BJ (cell line): Measurements from ENCODE around the gene RPL27. TPM values are rescaled to one million over a fixed set of nuclear protein-coding genes. Genes with fewer than 3 reads are reported as not detected.
"Not testable (repeated sequence)": the region's sequence is repeated elsewhere in the genome, so short reads cannot be mapped to it uniquely, and the experiment has no call there.

Experiments
- CTCF ChIA-PET: fragments of 350-600 bp; formaldehyde crosslinking; extraction: SDS; loops from one replicate; lab custom pipeline; 2021; ENCODE audit warnings: antibody characterized with exemption, inconsistent platforms; lab: Yijun Ruan, JAX
- POLR2A ChIA-PET: fragments of 300-600 bp; sonication (Branson Sonifier 250); formaldehyde crosslinking; extraction: SDS; loops from one replicate; lab custom pipeline; 2021; ENCODE audit warnings: antibody characterized with exemption; lab: Charles Lee
- DNase-seq: peaks from one replicate; pipeline ENCODE4 v3.0.0-alpha.2; 2011; ENCODE audit warnings: low read depth
- H3K27me3 ChIP-seq: 2 replicates; pipeline ENCODE4 v1.6.0; 2011; ENCODE audit warnings: low read length; ENCODE audit not compliant: control insufficient read depth, insufficient read depth
- H3K36me3 ChIP-seq: 2 replicates; pipeline ENCODE4 v1.5.1; 2011; ENCODE audit warnings: low read length; ENCODE audit not compliant: control insufficient read depth, insufficient read depth
- H3K4me3 ChIP-seq: 2 replicates; pipeline ENCODE4 v1.5.1; 2011; ENCODE audit warnings: low read depth, mild to moderate bottlenecking, control low read depth, low read length
- polyA plus RNA-seq: library from polyadenylated mRNA; depleted of rRNA; stranded (reverse); fragments of >200 nt; gene quantifications from 2 replicates; pipeline ENCODE4 v1.2.3, GENCODE V29; 2011
- TF ChIP-seq, protein P1 (sequence below): IDR thresholded peaks from 2 replicates; pipeline ENCODE4 v1.5.1; 2011; ENCODE audit warnings: low read depth, mild to moderate bottlenecking, control low read depth, inconsistent platforms, low read length, moderate library complexity; ENCODE audit not compliant: insufficient read depth

RPL27 gene
- polyA plus RNA-seq, 1 experiment, result 3,309 TPM

DNA sequence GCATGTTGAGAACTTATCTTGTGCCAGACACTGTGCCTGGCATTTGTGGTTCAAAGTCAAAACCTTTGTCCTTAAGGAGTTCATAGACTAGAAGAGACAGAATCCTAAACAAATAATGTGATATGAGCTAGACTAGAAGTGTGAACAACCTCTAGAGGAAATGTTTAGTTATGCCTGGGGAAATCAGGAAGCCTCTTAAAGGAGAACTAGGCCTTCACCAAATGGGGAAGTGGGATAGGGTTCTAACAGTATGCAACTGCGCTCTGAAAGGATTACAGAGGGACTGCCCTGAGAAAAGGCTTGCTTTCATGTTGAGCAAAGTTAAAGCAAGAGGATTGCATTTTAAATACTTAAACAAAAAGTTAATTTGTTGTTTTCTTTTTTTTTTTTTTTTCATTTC lies 13.0 kb upstream of the RPL27 start:
- TF ChIP-seq, protein P1, sequence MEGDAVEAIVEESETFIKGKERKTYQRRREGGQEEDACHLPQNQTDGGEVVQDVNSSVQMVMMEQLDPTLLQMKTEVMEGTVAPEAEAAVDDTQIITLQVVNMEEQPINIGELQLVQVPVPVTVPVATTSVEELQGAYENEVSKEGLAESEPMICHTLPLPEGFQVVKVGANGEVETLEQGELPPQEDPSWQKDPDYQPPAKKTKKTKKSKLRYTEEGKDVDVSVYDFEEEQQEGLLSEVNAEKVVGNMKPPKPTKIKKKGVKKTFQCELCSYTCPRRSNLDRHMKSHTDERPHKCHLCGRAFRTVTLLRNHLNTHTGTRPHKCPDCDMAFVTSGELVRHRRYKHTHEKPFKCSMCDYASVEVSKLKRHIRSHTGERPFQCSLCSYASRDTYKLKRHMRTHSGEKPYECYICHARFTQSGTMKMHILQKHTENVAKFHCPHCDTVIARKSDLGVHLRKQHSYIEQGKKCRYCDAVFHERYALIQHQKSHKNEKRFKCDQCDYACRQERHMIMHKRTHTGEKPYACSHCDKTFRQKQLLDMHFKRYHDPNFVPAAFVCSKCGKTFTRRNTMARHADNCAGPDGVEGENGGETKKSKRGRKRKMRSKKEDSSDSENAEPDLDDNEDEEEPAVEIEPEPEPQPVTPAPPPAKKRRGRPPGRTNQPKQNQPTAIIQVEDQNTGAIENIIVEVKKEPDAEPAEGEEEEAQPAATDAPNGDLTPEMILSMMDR, result no peak
- Histone ChIP-seq H3K4me3 (no peak overlapping the region), H3K36me3 (peaks cover 4% of the 10 kb centered on the region), H3K27me3 (no peaks in the 10 kb centered on the region)
- CTCF ChIA-PET, result interaction anchor here (0.6 kb wide), 1 partner anchor 80 kb away, joined by 3 read pairs; no protein-coding TSS in a partner anchor
- no peak for DNase-seq
- POLR2A ChIA-PET, result no interaction called here

DNA sequence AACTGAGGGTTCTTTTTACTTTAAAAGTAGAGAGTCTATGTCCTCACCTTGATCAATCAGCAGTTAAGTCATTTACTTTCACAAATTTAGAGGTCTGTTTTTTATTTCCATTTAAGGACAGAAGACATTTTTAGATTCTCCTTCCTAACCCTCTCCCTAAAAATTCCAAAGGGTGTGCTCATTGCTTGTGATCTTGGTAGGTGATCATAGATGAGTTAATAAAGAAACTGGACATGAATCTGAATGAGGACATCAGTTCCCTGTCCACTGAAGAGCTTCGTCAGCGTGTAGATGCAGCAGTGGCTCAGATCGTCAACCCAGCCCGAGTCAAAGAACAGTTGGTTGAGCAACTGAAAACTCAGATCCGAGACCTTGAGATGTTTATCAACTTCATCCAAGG lies 9.1 kb upstream of the RPL27 start:
- Histone ChIP-seq H3K36me3 (peaks cover 13% of the 10 kb centered on the region), H3K27me3 (no peaks in the 10 kb centered on the region), H3K4me3 (no peak overlapping the region)
- TF ChIP-seq, protein P1, result no peak
- CTCF ChIA-PET, result no interaction called here
- no peak for DNase-seq
- POLR2A ChIA-PET, result no interaction called here

DNA sequence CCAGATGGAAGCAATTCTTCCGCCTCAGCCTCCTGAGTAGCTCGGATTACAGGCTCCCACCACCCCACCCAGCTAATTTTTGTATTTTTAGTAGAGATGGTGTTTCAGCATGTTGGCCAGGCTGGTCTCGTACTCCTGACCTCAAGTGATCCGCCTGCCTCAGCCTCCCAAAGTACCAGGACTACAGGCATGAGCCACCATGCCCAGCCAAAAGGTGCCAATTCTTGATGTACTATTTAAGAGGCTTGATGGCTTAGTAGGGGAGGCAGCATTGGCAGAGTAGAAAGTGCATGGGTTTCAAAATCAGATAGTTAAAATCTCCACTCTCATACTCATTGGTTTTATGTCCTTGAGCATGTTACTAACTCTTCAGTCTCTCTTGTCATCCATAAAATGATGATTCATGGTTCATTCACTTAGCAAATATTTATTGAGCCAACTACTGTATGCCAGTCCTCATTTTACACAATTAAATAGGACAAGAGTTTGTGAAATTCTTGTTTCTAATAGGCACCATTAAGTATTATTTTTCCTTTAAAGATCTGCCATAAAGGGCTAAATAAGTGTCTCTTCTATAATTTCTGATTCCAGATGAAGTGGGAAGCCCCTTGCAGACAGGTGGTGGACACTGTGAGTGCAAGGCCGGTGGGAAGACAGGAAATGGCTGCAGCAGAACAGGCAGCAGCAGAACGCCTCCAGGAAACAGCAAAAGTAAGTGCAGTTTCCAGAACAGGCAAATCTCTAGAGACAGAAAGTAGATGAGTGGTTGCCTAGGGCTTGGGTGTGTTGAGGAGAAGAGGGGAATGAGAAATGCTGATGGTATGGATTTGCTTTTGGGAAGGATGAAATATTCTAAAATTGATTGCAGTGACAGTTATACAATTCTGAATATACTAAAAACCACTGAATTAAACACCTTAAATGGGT lies 8.2 kb upstream of the RPL27 start:
- peak; percentile 41 for DNase-seq
- ChIA-PET POLR2A (no interaction called here), CTCF (no interaction called here)
- Histone ChIP-seq H3K27me3 (no peaks in the 10 kb centered on the region), H3K4me3 (no peak overlapping the region), H3K36me3 (peaks cover 13% of the 10 kb centered on the region)
- TF ChIP-seq, protein P1, result no peak

DNA sequence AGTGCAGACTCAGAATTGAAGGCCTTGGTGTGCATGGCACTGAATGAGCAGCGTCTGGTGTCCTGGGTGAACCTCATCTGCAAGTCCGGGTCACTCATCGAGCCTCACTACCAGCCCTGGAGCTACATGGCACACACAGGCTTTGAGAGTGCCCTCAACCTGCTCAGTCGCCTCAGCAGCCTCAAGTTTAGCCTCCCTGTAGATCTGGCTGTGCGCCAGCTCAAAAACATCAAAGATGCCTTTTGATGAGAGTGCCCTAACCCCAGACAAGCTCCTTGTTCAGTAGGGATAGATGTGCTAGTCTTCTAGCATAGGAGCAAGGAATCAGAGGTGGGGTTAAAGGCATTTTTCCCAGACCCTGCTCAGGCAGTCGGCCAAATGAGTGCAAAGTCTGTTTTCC lies 6.7 kb upstream of the RPL27 start:
- no peaks in the 10 kb centered on the region for H3K27me3 ChIP-seq
- DNase-seq, result no peak
- POLR2A ChIA-PET, result interaction anchor here (0.6 kb wide), 1 partner anchor 13 kb away, joined by 13 read pairs; no protein-coding TSS in a partner anchor
- H3K4me3 ChIP-seq, result no peak overlapping the region
- CTCF ChIA-PET, result interaction anchor here (1.0 kb wide), 1 partner anchor 231 kb away, joined by 3 read pairs; no protein-coding TSS in a partner anchor
- peaks cover 13% of the 10 kb centered on the region for H3K36me3 ChIP-seq
- TF ChIP-seq, protein P1, result no peak

GRCh38 chr17:42992872-42993271 lies 5.3 kb upstream of the RPL27 start:
- Histone ChIP-seq H3K4me3 (no peak overlapping the region), H3K36me3 (peaks cover 9% of the 10 kb centered on the region), H3K27me3 (no peaks in the 10 kb centered on the region)
- CTCF ChIA-PET, result interaction anchor here (0.8 kb wide), 1 partner anchor 149 kb away, joined by 5 read pairs; no protein-coding TSS in a partner anchor
- no peak for DNase-seq
- TF ChIP-seq, protein P1, result no peak
- POLR2A ChIA-PET, result no interaction called here

DNA sequence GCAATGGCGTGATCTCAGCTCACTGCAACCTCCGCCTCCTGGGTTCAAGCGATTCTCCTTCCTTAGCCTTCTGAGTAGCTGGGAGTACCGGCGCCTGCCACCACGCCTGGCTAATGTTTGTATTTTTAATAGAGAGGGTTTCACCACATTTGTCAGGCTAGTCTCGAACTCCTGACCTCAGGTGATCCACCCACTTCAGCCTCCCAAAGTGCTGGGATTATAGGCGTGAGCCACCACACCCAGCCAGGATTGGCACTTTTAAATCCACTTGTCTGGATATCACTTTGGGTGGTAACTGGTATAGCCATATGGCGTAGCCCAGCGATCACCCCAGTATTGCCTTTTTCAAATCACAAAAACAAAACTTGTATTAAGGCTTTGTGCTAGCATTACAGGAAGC lies 4.3 kb upstream of the RPL27 start:
- DNase-seq, POLR2A ChIA-PET, H3K27me3 ChIP-seq, H3K4me3 ChIP-seq, H3K36me3 ChIP-seq: not testable (repeated sequence)
- CTCF ChIA-PET, result interaction anchor here (1.0 kb wide), 1 partner anchor 151 kb away, joined by 3 read pairs; no protein-coding TSS in a partner anchor
